ENCODE results near the gene FGF18. TPM values are rescaled to one million over a fixed set of nuclear protein-coding genes. Genes with fewer than 3 reads are reported as not detected.
A peak's percentile ranks its signal among the peaks of the same experiment; 100 is the strongest.
"Not testable (repeated sequence)": the region's sequence is repeated elsewhere in the genome, so short reads cannot be mapped to it uniquely, and the experiment has no call there.

The FGF18 gene
- total and polyA plus RNA-seq, 9 of the 15 experiments (the other 6 are each of a cell fraction or from before 2014, with no cell fraction given) = 0.05 to 0.18 (median 0.11) TPM; not detected in 6

GRCh38 chr5:171398660-171399059, 20.8 kb upstream of the FGF18 start:
- H3K9me3 ChIP-seq (replicated peaks; ENCODE audit: control insufficient read depth, insufficient read depth, low read depth, low read length); H2AFZ ChIP-seq (ENCODE audit: low read depth, low read length); intact Hi-C loops (cut with micrococcal nuclease); H3K4me3 ChIP-seq; BruUV-seq (replicated peaks); FAIRE-seq; in situ Hi-C loops (cut with MboI); H3K4me2 ChIP-seq (ENCODE audit: insufficient read depth, low read length); ATAC-seq; H3K27ac ChIP-seq (ENCODE audit: extremely low read depth, low read depth, low read length); H3K9me1 ChIP-seq (ENCODE audit: control insufficient read depth, insufficient read depth, low read length); DNase-seq (ENCODE audit: extremely low read depth in 1 of 4, low spot score in 3 of 4); H3K9ac ChIP-seq (ENCODE audit: insufficient read depth in 1 of 2, low read depth in 2 of 2, low read length in 2 of 2); H3K27me3 ChIP-seq (ENCODE audit: control insufficient read depth in 2 of 2, insufficient read depth in 2 of 2, low read length in 2 of 2); CTCF ChIA-PET (ENCODE audit: low intra/inter-chr PET ratio): not testable (repeated sequence)
- peaks cover 83% of the 10 kb centered on the region for H3K79me2 ChIP-seq (ENCODE audit: control insufficient read depth, insufficient read depth, low read length)
- 89% methylated on average over 6 of the region's 9 CpGs for WGBS (ENCODE audit: insufficient coverage, low coverage, missing lambda C conversion rate)
- TF ChIP-seq RBFOX2 (IDR thresholded peaks at IDR 0.05; ENCODE audit: low read depth, low read length) = peak; percentile 36; the same call in 1 of the 2 replicates
- H3K36me3 ChIP-seq (ENCODE audit: control insufficient read depth, insufficient read depth, low read length) = peaks cover 84% of the 10 kb centered on the region
- peaks cover 3 to 12% of the 10 kb centered on the region in 2 experiments; a peak in 3 of 5 replicates for H3K4me1 ChIP-seq (replicated peaks in 1 of 2; ENCODE audit: control insufficient read depth in 2 of 2, insufficient read depth in 2 of 2, low read length in 2 of 2)
- peaks cover 61% of the 10 kb centered on the region for H4K20me1 ChIP-seq (replicated peaks; ENCODE audit: control insufficient read depth, insufficient read depth, low read length)
- POLR2A ChIA-PET = interaction anchor here (1.0 to 2.2 kb wide), 2 partner anchors 10 kb away, joined by 3 to 17 read pairs; no protein-coding TSS in a partner anchor

GRCh38 chr5:171400169-171400568, 19.3 kb upstream of the FGF18 start:
- no TSS peak for BruUV-seq (replicated peaks)
- CTCF ChIA-PET (ENCODE audit: low intra/inter-chr PET ratio) = no interaction called here
- H4K20me1 ChIP-seq (replicated peaks; ENCODE audit: control insufficient read depth, insufficient read depth, low read length) = peaks cover 51% of the 10 kb centered on the region
- TF ChIP-seq MED1 (CRISPR knock-in tag; IDR thresholded peaks at IDR 0.05; ENCODE audit: borderline replicate concordance) (no peak), CGGBP1 (CRISPR knock-in tag; IDR thresholded peaks at IDR 0.05) (no peak), SNRNP70 (optimal IDR thresholded peaks at IDR 0.05; ENCODE audit: low read depth, low read length) (no peak), MEF2D (tag; conservative IDR thresholded peaks at IDR 0.05; ENCODE audit: low read depth) (no peak), HBP1 (CRISPR knock-in tag; IDR thresholded peaks at IDR 0.05) (no peak), HDAC1 (IDR thresholded peaks at IDR 0.05) (no peak), ERF (CRISPR knock-in tag; IDR thresholded peaks at IDR 0.05) (no peak), ZNF184 (CRISPR knock-in tag; IDR thresholded peaks at IDR 0.05) (no peak), HEY1 (CRISPR knock-in tag; IDR thresholded peaks at IDR 0.05; ENCODE audit: borderline replicate concordance) (no peak)

More at GRCh38 chr5:171400169-171400568, 19.3 kb upstream of the FGF18 start:
- no peaks in the 10 kb centered on the region for H3K9me3 ChIP-seq (replicated peaks; ENCODE audit: control insufficient read depth, insufficient read depth, low read depth, low read length)
- peaks cover 75% of the 10 kb centered on the region for H3K36me3 ChIP-seq (ENCODE audit: control insufficient read depth, insufficient read depth, low read length)
- H3K9me1 ChIP-seq (ENCODE audit: control insufficient read depth, insufficient read depth, low read length) = peaks cover 4% of the 10 kb centered on the region
- no peaks in the 10 kb centered on the region for H3K27me3 ChIP-seq (ENCODE audit: control insufficient read depth in 2 of 2, insufficient read depth in 2 of 2, low read length in 2 of 2)
- peaks cover 73% of the 10 kb centered on the region for H3K79me2 ChIP-seq (ENCODE audit: control insufficient read depth, insufficient read depth, low read length)
- POLR2A ChIA-PET = interaction anchor here (2.2 kb wide), 1 partner anchor 11 kb away, joined by 17 read pairs; no protein-coding TSS in a partner anchor
- no peak overlapping the region for H3K9ac ChIP-seq (ENCODE audit: insufficient read depth in 1 of 2, low read depth in 2 of 2, low read length in 2 of 2)
- no peak overlapping the region for H3K4me3 ChIP-seq
- in situ Hi-C loops (cut with MboI) = no loop called here
- WGBS (ENCODE audit: insufficient coverage, low coverage, missing lambda C conversion rate) = 90% methylated on average over 3 of the region's 7 CpGs
- no peak overlapping the region for H3K27ac ChIP-seq (ENCODE audit: extremely low read depth, low read depth, low read length)
- peaks cover 3 to 7% of the 10 kb centered on the region in 2 experiments; a peak in 1 of 5 replicates for H3K4me1 ChIP-seq (replicated peaks in 1 of 2; ENCODE audit: control insufficient read depth in 2 of 2, insufficient read depth in 2 of 2, low read length in 2 of 2)
- FAIRE-seq (no peak), DNase-seq (ENCODE audit: extremely low read depth in 1 of 4, low spot score in 3 of 4) (no peak), ATAC-seq (no peak)
- no peak overlapping the region for H2AFZ ChIP-seq (ENCODE audit: low read depth, low read length)
- intact Hi-C loops (cut with micrococcal nuclease) = no loop called here
- H3K4me2 ChIP-seq (ENCODE audit: insufficient read depth, low read length) = no peak overlapping the region
